HepG2 (cell line): ENCODE data around the gene FAM89B. TPM values are rescaled to one million over a fixed set of nuclear protein-coding genes. Genes with fewer than 3 reads are reported as not detected.

Source experiments
- ATAD3A ChIP-seq: sonication (generic); formaldehyde crosslinking; IDR thresholded peaks from 2 replicates; pipeline ENCODE4 v1.4.0; 2020; ENCODE audit warnings: missing genetic modification reagents
- CBFB ChIP-seq: sonication (generic); formaldehyde crosslinking; IDR thresholded peaks from 2 replicates; pipeline ENCODE4 v1.4.0; 2020; ENCODE audit warnings: missing genetic modification reagents
- E2F1 ChIP-seq: sonication (generic); formaldehyde crosslinking; IDR thresholded peaks from 2 replicates; pipeline ENCODE4 v1.5.0; 2020; ENCODE audit warnings: missing genetic modification reagents
- ELF4 ChIP-seq: sonication (generic); formaldehyde crosslinking; IDR thresholded peaks from 2 replicates; pipeline ENCODE4 v1.5.0; 2020; ENCODE audit warnings: missing genetic modification reagents, mild to moderate bottlenecking, moderate library complexity, borderline replicate concordance
- HES4 ChIP-seq: sonication (generic); formaldehyde crosslinking; IDR thresholded peaks from 2 replicates; pipeline ENCODE4 v1.9.0; 2021; ENCODE audit warnings: mild to moderate bottlenecking, missing genetic modification reagents, borderline replicate concordance
- HNRNPUL1 ChIP-seq: fragments of 200-400 bp; formaldehyde crosslinking; IDR thresholded peaks from 2 replicates; pipeline ENCODE4 v1.6.1; 2017; ENCODE audit warnings: low read depth, mild to moderate bottlenecking, low read length, moderate library complexity
- KDM5B ChIP-seq: sonication (generic); formaldehyde crosslinking; IDR thresholded peaks from 2 replicates; pipeline ENCODE4 v1.4.0; 2020; ENCODE audit warnings: missing genetic modification reagents, mild to moderate bottlenecking, borderline replicate concordance
- KMT2B ChIP-seq: IDR thresholded peaks from 2 replicates; pipeline ENCODE4 v1.6.1; 2016; ENCODE audit warnings: missing genetic modification reagents, missing compliant biosample characterization
- MAFF ChIP-seq: IDR thresholded peaks from 2 replicates; pipeline ENCODE4 v1.6.1; 2011; ENCODE audit warnings: low read depth, low read length, improper control_type of control experiment
- NFIC ChIP-seq: IDR thresholded peaks from 2 replicates; pipeline ENCODE4 v1.6.1; 2012; ENCODE audit warnings: mild to moderate bottlenecking, low read length, inconsistent platforms
- RFXAP ChIP-seq: sonication (generic); formaldehyde crosslinking; IDR thresholded peaks from 2 replicates; pipeline ENCODE4 v1.4.0; 2020; ENCODE audit warnings: missing genetic modification reagents, borderline replicate concordance
- SP1 ChIP-seq, 2 experiments: fragments of 450-650 bp in 1 of 2; sonication (generic) in 1 of 2; formaldehyde crosslinking in 1 of 2; IDR thresholded peaks; 2 replicates each; pipeline versions ENCODE4 v1.4.0 to v1.6.1; 2016 to 2020; ENCODE audit warnings: missing genetic modification reagents in 1 of 2
- SP2 ChIP-seq: sonication (generic); formaldehyde crosslinking; IDR thresholded peaks from 2 replicates; pipeline ENCODE4 v1.5.1; 2020; ENCODE audit warnings: mild to moderate bottlenecking, missing genetic modification reagents
- SUZ12 ChIP-seq: fragments of 150-350 bp; IDR thresholded peaks from 2 replicates; pipeline ENCODE4 v1.6.1; 2014; ENCODE audit warnings: low read depth, low read length
- SYNCRIP ChIP-seq: fragments of 200-400 bp; formaldehyde crosslinking; IDR thresholded peaks from 2 replicates; pipeline ENCODE4 v1.6.1; 2018; ENCODE audit warnings: mild to moderate bottlenecking, low read depth, low read length; ENCODE audit not compliant: insufficient read depth
- XRCC5 ChIP-seq: fragments of 200-400 bp; formaldehyde crosslinking; optimal IDR thresholded peaks from 2 replicates; pipeline ENCODE3; 2017; ENCODE audit warnings: mild to moderate bottlenecking, low read length
- ZBTB7B ChIP-seq: sonication (generic); formaldehyde crosslinking; IDR thresholded peaks from 2 replicates; pipeline ENCODE4 v1.4.0; 2020; ENCODE audit warnings: missing genetic modification reagents
- ZFY ChIP-seq: sonication (generic); formaldehyde crosslinking; IDR thresholded peaks from 2 replicates; pipeline ENCODE4 v1.4.0; 2020; ENCODE audit warnings: missing genetic modification reagents
- ZNF350 ChIP-seq: sonication (generic); formaldehyde crosslinking; IDR thresholded peaks from 2 replicates; pipeline ENCODE4 v1.4.0; 2020; ENCODE audit warnings: mild to moderate bottlenecking, low read depth, missing genetic modification reagents, borderline replicate concordance
- ZNF441 ChIP-seq: sonication (generic); formaldehyde crosslinking; IDR thresholded peaks from 2 replicates; pipeline ENCODE4 v1.7.0; 2021; ENCODE audit warnings: missing genetic modification reagents, borderline replicate concordance
- ZNF550 ChIP-seq: sonication (generic); formaldehyde crosslinking; IDR thresholded peaks from 2 replicates; pipeline ENCODE4 v1.4.0; 2020; ENCODE audit warnings: mild to moderate bottlenecking, missing genetic modification reagents, borderline replicate concordance
- ZNF768 ChIP-seq: sonication (generic); formaldehyde crosslinking; IDR thresholded peaks from 2 replicates; pipeline ENCODE4 v1.4.0; 2020; ENCODE audit warnings: missing genetic modification reagents
- ZSCAN21 ChIP-seq: sonication (generic); formaldehyde crosslinking; IDR thresholded peaks from 2 replicates; pipeline ENCODE4 v1.8.0; 2022; ENCODE audit warnings: mild to moderate bottlenecking, missing genetic modification reagents, moderate library complexity, borderline replicate concordance
- polyA plus RNA-seq, 8 experiments: library from polyadenylated mRNA; depleted of rRNA in 3 of 8; stranded (reverse) in 7 of 8; unstranded in 1 of 8; fragments of >200 nt; fragmentation: Illumina TruSeq in 4 of 8; extraction: Trizol in 4 of 8; gene quantifications; 2 replicates each; pipeline versions ENCODE4 v1.2.1 to v1.2.3, GENCODE V29; 2011 to 2016; ENCODE audit warnings: low read depth in 4 of 8, missing spikeins in 1 of 8, mixed read lengths in 1 of 8; ENCODE audit not compliant: insufficient read depth in 1 of 8
- total RNA-seq, 5 experiments: library from RNA; depleted of rRNA; stranded (reverse); fragments of >200 nt; fragmentation: Illumina TruSeq; extraction: Trizol; gene quantifications; 2 replicates each; pipeline ENCODE4 v1.2.3, GENCODE V29; 2016; ENCODE audit warnings: low read depth in 1 of 5
- TF ChIP-seq, protein P1 (sequence below): IDR thresholded peaks from 2 replicates; pipeline ENCODE4 v1.4.0; 2020; ENCODE audit warnings: mild to moderate bottlenecking, missing genetic modification reagents
- TF ChIP-seq, protein P2 (sequence below): sonication (generic); formaldehyde crosslinking; IDR thresholded peaks from 2 replicates; pipeline ENCODE4 v1.8.1; 2023; ENCODE audit warnings: mild to moderate bottlenecking, missing genetic modification reagents

FAM89B gene
- total and polyA plus RNA-seq, 2 of the 13 experiments (the other 11 are each of a cell fraction or from before 2014, with no cell fraction given): 5.7 to 8.0 TPM

DNA sequence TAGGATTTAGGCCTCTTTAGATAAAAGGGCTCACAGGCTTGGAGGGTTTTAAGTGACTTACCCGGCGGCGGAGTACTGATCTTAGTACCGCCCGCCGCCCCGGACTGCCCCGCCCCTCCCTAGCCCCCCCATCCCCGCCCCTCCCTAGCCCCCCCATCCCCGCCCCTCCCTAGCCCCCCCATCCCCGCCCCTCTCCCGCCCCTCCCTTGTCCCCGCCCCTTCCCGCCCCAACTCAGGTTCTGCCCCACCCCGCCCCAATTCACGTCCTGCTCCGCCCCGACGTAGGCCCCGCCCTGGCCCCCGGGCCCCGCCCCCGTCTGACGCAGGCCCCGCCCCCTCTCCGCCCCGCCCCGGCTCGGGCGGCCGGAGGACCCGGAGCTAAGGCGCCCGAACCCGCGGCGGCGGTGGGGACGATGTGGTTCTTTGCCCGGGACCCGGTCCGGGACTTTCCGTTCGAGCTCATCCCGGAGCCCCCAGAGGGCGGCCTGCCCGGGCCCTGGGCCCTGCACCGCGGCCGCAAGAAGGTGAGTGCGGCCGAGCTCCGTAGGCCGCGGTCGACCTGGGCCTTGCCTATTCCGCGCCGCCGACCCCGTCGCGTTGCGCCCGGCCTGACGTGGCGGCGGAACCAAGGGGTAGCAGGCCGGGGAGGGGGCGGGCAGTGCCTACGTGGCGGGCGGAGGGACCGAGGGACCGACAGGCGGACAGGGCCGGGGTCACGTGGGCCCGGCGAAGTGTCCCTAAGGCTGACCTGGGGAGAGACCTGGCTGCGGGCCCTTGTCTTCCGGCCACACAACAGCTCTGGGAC, 47.4 kb upstream of the FAM89B start, which contains the start of gene SCYL1 (continued):
- TF ChIP-seq, protein P1, sequence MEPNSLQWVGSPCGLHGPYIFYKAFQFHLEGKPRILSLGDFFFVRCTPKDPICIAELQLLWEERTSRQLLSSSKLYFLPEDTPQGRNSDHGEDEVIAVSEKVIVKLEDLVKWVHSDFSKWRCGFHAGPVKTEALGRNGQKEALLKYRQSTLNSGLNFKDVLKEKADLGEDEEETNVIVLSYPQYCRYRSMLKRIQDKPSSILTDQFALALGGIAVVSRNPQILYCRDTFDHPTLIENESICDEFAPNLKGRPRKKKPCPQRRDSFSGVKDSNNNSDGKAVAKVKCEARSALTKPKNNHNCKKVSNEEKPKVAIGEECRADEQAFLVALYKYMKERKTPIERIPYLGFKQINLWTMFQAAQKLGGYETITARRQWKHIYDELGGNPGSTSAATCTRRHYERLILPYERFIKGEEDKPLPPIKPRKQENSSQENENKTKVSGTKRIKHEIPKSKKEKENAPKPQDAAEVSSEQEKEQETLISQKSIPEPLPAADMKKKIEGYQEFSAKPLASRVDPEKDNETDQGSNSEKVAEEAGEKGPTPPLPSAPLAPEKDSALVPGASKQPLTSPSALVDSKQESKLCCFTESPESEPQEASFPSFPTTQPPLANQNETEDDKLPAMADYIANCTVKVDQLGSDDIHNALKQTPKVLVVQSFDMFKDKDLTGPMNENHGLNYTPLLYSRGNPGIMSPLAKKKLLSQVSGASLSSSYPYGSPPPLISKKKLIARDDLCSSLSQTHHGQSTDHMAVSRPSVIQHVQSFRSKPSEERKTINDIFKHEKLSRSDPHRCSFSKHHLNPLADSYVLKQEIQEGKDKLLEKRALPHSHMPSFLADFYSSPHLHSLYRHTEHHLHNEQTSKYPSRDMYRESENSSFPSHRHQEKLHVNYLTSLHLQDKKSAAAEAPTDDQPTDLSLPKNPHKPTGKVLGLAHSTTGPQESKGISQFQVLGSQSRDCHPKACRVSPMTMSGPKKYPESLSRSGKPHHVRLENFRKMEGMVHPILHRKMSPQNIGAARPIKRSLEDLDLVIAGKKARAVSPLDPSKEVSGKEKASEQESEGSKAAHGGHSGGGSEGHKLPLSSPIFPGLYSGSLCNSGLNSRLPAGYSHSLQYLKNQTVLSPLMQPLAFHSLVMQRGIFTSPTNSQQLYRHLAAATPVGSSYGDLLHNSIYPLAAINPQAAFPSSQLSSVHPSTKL: peak; percentile 18; the same call in 1 of the 2 replicates
- TF ChIP-seq SYNCRIP (no peak), ZNF350 (no peak), NFIC (no peak), SP2 (CRISPR knock-in tag) (0 out of 2 replicates have a peak, but pooled peaks have one; percentile 33), HNRNPUL1 (no peak), KDM5B (CRISPR knock-in tag) (peak; percentile 76; the same call in 1 of the 2 replicates), ATAD3A (CRISPR knock-in tag) (no peak), CBFB (no peak; the same call in 1 of the 2 replicates), HES4 (CRISPR knock-in tag) (no peak; the same call in 1 of the 2 replicates), SP1 (IDR thresholded peaks at IDR 0.05) (no peak), SP1 (CRISPR knock-in tag; IDR thresholded peaks at IDR 0.05) (peak; percentile 38), ZNF550 (CRISPR knock-in tag) (no peak), ELF4 (no peak), MAFF (no peak), ZFY (CRISPR knock-in tag) (peak; percentile 99), ZBTB7B (CRISPR knock-in tag) (no peak), ZNF768 (peak; percentile 81; the same call in 1 of the 2 replicates), XRCC5 (peak; percentile 19), RFXAP (CRISPR knock-in tag) (no peak), KMT2B (CRISPR knock-in tag) (no peak), E2F1 (CRISPR knock-in tag) (no peak), SUZ12 (no peak), ZNF441 (CRISPR knock-in tag) (no peak), ZSCAN21 (CRISPR knock-in tag) (no peak; the same call in 1 of the 2 replicates)
- TF ChIP-seq, protein P2, sequence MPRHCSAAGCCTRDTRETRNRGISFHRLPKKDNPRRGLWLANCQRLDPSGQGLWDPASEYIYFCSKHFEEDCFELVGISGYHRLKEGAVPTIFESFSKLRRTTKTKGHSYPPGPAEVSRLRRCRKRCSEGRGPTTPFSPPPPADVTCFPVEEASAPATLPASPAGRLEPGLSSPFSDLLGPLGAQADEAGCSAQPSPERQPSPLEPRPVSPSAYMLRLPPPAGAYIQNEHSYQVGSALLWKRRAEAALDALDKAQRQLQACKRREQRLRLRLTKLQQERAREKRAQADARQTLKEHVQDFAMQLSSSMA (CRISPR knock-in tag): no peak
